Fibroblast of upper back skin (primary cell): ENCODE results near the gene GPR155.
"Not testable (repeated sequence)": the region's sequence is repeated elsewhere in the genome, so short reads cannot be mapped to it uniquely, and the experiment has no call there.

Experiments
- DNase-seq: peaks from one replicate; pipeline ENCODE4 v3.0.0-alpha.2; 2013

Gene GPR155

GRCh38 chr2:174431902-174432301, 54.9 kb downstream of the GPR155 start:
- DNase-seq = no peak

GRCh38 chr2:174430066-174430465, 56.8 kb downstream of the GPR155 start:
- no peak for DNase-seq

DNA sequence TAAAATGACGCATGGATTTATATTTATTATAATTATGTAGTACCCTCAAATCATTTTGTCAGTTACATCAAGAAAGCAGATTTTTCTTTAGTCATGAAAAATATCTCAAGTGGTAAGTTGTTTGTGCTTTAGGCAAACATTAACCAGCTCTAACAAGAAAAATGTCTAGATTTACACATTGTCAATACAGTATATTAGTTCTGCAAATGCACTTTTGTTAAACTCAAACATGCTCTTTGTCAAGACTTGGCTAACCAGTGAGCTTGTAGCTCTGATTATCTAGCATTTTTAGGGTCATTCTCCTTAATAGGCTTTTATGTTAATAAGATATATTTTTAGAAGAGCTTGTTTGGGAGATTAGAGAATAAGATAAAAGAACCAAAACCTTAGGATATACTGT, 58.6 kb downstream of the GPR155 start:
- DNase-seq = no peak

- no peak for DNase-seq
Measured at GRCh38 chr2:174412256-174412655, 74.6 kb downstream of the GPR155 start.

DNA sequence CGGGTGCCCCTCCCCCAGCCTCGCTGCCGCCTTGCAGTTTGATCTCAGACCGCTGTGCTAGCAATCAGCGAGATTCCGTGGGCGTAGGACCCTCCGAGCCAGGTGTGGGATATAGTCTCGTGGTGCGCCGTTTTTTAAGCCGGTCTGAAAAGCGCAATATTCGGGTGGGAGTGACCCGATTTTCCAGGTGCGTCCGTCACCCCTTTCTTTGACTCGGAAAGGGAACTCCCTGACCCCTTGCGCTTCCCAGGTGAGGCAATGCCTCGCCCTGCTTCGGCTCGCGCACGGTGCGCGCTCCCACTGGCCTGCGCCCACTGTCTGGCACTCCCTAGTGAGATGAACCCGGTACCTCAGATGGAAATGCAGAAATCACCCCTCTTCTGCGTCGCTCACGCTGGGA, 76.8 kb downstream of the GPR155 start:
- not testable (repeated sequence) for DNase-seq

DNA sequence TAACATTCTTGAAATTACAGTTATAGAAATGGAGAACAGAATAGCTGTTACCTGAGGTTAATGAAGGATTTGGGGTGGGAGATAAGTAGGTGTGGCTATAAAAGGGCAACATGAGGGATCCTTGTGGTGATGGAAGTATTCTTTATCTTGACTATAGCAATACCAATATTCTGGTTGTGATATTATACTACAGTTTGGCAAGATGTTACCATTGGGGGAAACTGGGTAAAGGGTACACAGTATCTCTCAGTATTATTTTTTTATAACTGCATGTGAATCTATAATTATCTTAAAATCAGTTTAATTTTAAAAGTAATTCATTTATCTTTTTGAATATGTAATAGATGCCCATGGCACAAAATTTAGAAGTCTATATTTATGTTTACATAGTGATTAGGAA, 83.2 kb downstream of the GPR155 start:
- DNase-seq = no peak

GRCh38 chr2:174400853-174401252, 86.0 kb downstream of the GPR155 start:
- DNase-seq = no peak

DNA sequence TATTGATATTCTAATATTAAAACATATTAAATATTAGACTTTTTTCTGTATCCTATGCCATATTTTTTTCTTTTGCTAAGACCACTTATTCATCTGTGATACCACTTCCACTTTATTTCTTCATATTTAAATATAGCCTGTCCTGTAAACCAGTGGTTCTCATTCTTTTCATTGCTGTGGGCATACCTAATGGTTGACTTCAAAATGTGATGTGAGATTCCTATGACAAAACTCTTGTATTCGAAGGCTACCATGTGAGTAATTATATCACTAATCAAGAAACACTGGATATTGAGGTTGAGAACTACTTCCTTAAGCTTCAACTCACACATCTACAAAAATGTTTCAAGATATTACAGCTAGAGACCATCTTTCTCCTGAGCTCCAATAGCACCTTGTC, 87.7 kb downstream of the GPR155 start:
- peak; percentile 5 for DNase-seq

GRCh38 chr2:174397773-174398172, 89.1 kb downstream of the GPR155 start:
- no peak for DNase-seq

GRCh38 chr2:174395969-174396630, 90.7 kb downstream of the GPR155 start:
- peak; percentile 3 for DNase-seq

- DNase-seq = peak; percentile 59
Measured at GRCh38 chr2:174395284-174395968, 91.4 kb downstream of the GPR155 start, which contains the start of gene SCRN3. Gene SCRN3, plus strand, starts transcription at chr2:174395730. Its CDS starts 2,554 bp downstream, at chr2:174398284.

- no peak for DNase-seq
Measured at GRCh38 chr2:174392706-174393105, 94.1 kb downstream of the GPR155 start.

GRCh38 chr2:174390303-174390702, 96.5 kb downstream of the GPR155 start:
- not testable (repeated sequence) for DNase-seq

GRCh38 chr2:174389542-174389941, 97.3 kb downstream of the GPR155 start:
- DNase-seq = no peak

GRCh38 chr2:174388706-174389105, 98.1 kb downstream of the GPR155 start:
- DNase-seq = not testable (repeated sequence)

GRCh38 chr2:174385201-174385600, 101.6 kb downstream of the GPR155 start:
- no peak for DNase-seq

GRCh38 chr2:174383796-174384195, 103.0 kb downstream of the GPR155 start:
- no peak for DNase-seq
